Keratinocyte (primary cell): Measurements from ENCODE around the gene TELO2.

Experiments used
- EZH2 ChIP-seq: IDR thresholded peaks from one replicate; pipeline ENCODE4 v1.6.1; 2012; ENCODE audit warnings: inconsistent platforms, mild to moderate bottlenecking, low read length, moderate library complexity
- TF ChIP-seq, protein P1 (sequence below), 3 experiments: IDR thresholded peaks in 1 of 3; conservative IDR thresholded peaks in 1 of 3; optimal IDR thresholded peaks in 1 of 3; 2 replicates in 2 of 3; 3 replicates in 1 of 3; pipeline versions ENCODE3 to v1.5.1; 2011; ENCODE audit warnings: low read length in 3 of 3, mild to moderate bottlenecking in 3 of 3, moderate library complexity in 2 of 3, control low read depth in 1 of 3, inconsistent platforms in 1 of 3; ENCODE audit not compliant: insufficient read depth in 2 of 3; ENCODE audit errors: extremely low read depth in 1 of 3

DNA sequence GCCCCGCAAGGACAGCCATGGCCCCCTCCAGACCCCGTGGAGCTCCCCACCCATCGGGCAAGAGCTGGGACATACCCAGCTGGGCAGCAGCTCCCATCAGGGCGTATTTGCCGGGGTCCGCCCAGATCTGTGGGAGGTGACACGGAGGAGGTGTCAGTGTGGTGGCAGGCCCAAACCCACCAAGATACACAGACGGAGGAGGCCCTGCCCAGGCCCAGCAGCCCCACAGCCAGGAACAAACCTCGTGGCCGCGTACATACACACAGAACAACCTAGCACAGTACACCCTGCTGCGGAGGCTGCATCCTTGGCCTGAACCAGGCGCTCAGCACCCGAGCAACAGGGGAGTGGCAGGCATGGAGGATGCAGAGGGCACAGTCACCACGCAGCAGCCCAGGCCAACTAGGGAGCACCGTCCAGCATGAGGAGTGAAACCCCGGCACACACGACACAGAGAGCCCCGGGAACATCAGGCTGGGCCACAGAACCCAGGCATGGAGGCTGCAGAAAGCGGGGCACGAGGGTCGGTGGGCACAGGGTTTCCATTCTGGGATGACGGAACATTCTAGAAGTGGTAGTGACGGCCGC is 43.9 kb upstream of the TELO2 start:
- TF ChIP-seq, protein P1, sequence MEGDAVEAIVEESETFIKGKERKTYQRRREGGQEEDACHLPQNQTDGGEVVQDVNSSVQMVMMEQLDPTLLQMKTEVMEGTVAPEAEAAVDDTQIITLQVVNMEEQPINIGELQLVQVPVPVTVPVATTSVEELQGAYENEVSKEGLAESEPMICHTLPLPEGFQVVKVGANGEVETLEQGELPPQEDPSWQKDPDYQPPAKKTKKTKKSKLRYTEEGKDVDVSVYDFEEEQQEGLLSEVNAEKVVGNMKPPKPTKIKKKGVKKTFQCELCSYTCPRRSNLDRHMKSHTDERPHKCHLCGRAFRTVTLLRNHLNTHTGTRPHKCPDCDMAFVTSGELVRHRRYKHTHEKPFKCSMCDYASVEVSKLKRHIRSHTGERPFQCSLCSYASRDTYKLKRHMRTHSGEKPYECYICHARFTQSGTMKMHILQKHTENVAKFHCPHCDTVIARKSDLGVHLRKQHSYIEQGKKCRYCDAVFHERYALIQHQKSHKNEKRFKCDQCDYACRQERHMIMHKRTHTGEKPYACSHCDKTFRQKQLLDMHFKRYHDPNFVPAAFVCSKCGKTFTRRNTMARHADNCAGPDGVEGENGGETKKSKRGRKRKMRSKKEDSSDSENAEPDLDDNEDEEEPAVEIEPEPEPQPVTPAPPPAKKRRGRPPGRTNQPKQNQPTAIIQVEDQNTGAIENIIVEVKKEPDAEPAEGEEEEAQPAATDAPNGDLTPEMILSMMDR (optimal IDR thresholded peaks at IDR 0.05 in 1 of 3, IDR thresholded peaks at IDR 0.05 in 1 of 3, conservative IDR thresholded peaks at IDR 0.05 in 1 of 3; ENCODE audit: extremely low read depth in 1 of 3, insufficient read depth in 2 of 3, low read length in 3 of 3), result no peak
- no peak for TF ChIP-seq EZH2
